MV-4-11 (cell line): ENCODE data around the gene LRRC74A.

Experiments used
- DNase-seq: peaks from one replicate; lab custom pipeline; 2025; lab: John Stamatoyannopoulos, UW

Gene LRRC74A

GRCh38 chr14:76826122-76826521 lies at the start of gene LRRC74A:
LRRC74A (plus strand) TSS chr14:76826408; CDS start chr14:76826698, 290 bp downstream.
- DNase-seq = no peak

GRCh38 chr14:76776428-76777251 lies 49.6 kb upstream of the LRRC74A start:
- DNase-seq = peak; percentile 66

GRCh38 chr14:76777721-76778120 lies 48.5 kb upstream of the LRRC74A start:
- no peak for DNase-seq

- no peak for DNase-seq
Measured at GRCh38 chr14:76778546-76779215, 47.5 kb upstream of the LRRC74A start.

GRCh38 chr14:76779221-76780057 lies 46.8 kb upstream of the LRRC74A start:
- DNase-seq = no peak

- no peak for DNase-seq
Measured at GRCh38 chr14:76780058-76780345, 46.2 kb upstream of the LRRC74A start.

- DNase-seq = no peak
Measured at GRCh38 chr14:76780360-76780759, 45.8 kb upstream of the LRRC74A start.

GRCh38 chr14:76780875-76781647 lies 45.1 kb upstream of the LRRC74A start:
- DNase-seq = peak; percentile 27

- no peak for DNase-seq
Measured at GRCh38 chr14:76781648-76782051, 44.6 kb upstream of the LRRC74A start.

GRCh38 chr14:76782115-76782884 lies 43.9 kb upstream of the LRRC74A start:
- no peak for DNase-seq

GRCh38 chr14:76782885-76783566 lies 43.2 kb upstream of the LRRC74A start:
- peak; percentile 69 for DNase-seq

GRCh38 chr14:76784266-76784874 lies 41.8 kb upstream of the LRRC74A start:
- no peak for DNase-seq

GRCh38 chr14:76784881-76785280 lies 41.3 kb upstream of the LRRC74A start:
- peak; percentile 81 for DNase-seq

GRCh38 chr14:76786601-76787000 lies 39.6 kb upstream of the LRRC74A start:
- no peak for DNase-seq

GRCh38 chr14:76792422-76792821 lies 33.8 kb upstream of the LRRC74A start:
- no peak for DNase-seq

- no peak for DNase-seq
Measured at GRCh38 chr14:76793324-76793723, 32.9 kb upstream of the LRRC74A start.

GRCh38 chr14:76793956-76794355 lies 32.3 kb upstream of the LRRC74A start:
- peak; percentile 68 for DNase-seq

GRCh38 chr14:76806446-76806845 lies 19.8 kb upstream of the LRRC74A start:
- no peak for DNase-seq

- no peak for DNase-seq
Measured at GRCh38 chr14:76808011-76808410, 18.2 kb upstream of the LRRC74A start.

- DNase-seq = no peak
Measured at GRCh38 chr14:76808990-76809389, 17.2 kb upstream of the LRRC74A start.
